ENCODE results near the gene CAB39. TPM values are rescaled to one million over a fixed set of nuclear protein-coding genes. Genes with fewer than 3 reads are reported as not detected.

Gene CAB39
- total and polyA plus RNA-seq, 2 donors (not counting 1 experiment from before 2014, with no cell fraction given): 51.1 to 72.3 TPM

DNA sequence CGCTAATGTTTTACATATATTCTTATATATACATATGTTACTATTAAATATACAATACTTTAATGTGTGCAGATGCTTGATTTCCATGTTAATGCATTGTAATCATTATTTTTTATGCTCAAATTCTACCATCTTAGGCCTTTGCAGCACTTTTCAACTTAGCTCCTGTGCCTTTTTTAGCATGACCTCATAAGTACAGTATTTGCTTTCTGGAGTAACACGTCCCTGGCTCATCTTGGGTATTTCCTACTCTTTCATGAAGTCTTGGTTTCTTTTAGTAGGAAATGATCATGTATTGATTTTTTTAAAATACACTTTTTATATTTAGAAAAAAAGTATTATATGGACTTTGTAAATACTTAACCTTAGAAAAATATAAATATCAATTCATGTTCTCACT lies 36.5 kb downstream of the CAB39 start:
- H3K4me3 ChIP-seq (replicated peaks in 1 of 4; ENCODE audit: control extremely low read depth in 1 of 4, insufficient read depth in 1 of 4, low read depth in 3 of 4, low read length in 4 of 4): no peak overlapping the region
- TF ChIP-seq, protein P1, sequence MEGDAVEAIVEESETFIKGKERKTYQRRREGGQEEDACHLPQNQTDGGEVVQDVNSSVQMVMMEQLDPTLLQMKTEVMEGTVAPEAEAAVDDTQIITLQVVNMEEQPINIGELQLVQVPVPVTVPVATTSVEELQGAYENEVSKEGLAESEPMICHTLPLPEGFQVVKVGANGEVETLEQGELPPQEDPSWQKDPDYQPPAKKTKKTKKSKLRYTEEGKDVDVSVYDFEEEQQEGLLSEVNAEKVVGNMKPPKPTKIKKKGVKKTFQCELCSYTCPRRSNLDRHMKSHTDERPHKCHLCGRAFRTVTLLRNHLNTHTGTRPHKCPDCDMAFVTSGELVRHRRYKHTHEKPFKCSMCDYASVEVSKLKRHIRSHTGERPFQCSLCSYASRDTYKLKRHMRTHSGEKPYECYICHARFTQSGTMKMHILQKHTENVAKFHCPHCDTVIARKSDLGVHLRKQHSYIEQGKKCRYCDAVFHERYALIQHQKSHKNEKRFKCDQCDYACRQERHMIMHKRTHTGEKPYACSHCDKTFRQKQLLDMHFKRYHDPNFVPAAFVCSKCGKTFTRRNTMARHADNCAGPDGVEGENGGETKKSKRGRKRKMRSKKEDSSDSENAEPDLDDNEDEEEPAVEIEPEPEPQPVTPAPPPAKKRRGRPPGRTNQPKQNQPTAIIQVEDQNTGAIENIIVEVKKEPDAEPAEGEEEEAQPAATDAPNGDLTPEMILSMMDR (conservative IDR thresholded peaks at IDR 0.05 in 1 of 2, IDR thresholded peaks at IDR 0.05 in 1 of 2; ENCODE audit: low read depth in 1 of 2, low read length in 2 of 2): no peak
- TF ChIP-seq EZH2 (IDR thresholded peaks at IDR 0.05; ENCODE audit: low read length, missing control alignments): no peak
- DNase-seq (ENCODE audit: low read depth in 2 of 2): peak; percentile 37 to 71
- H3K9ac ChIP-seq (ENCODE audit: insufficient read depth, low read length): no peak overlapping the region
- no peak overlapping the region for H3K27ac ChIP-seq (ENCODE audit: insufficient read depth, low read length)
- H3K27me3 ChIP-seq (ENCODE audit: control insufficient read depth, insufficient read depth, low read length): no peaks in the 10 kb centered on the region
- H3K79me2 ChIP-seq (ENCODE audit: control insufficient read depth, insufficient read depth, low read length): peaks cover 65% of the 10 kb centered on the region
- H4K20me1 ChIP-seq (ENCODE audit: control insufficient read depth, extremely low read depth, insufficient read depth, low read length): no peaks in the 10 kb centered on the region
- H3K36me3 ChIP-seq (ENCODE audit: control insufficient read depth, insufficient read depth, low read length): peaks cover 1% of the 10 kb centered on the region
- no peak overlapping the region for H2AFZ ChIP-seq (ENCODE audit: low read length)
- no peak overlapping the region for H3K4me2 ChIP-seq (ENCODE audit: extremely low read depth, insufficient read depth, low read length)
- H3K9me3 ChIP-seq (ENCODE audit: control insufficient read depth, insufficient read depth, low read depth, low read length): no peaks in the 10 kb centered on the region
- H3K4me1 ChIP-seq (ENCODE audit: control insufficient read depth, extremely low read depth, insufficient read depth, low read length): no peaks in the 10 kb centered on the region

- TF ChIP-seq, protein P1 (conservative IDR thresholded peaks at IDR 0.05 in 1 of 2, IDR thresholded peaks at IDR 0.05 in 1 of 2; ENCODE audit: low read depth in 1 of 2, low read length in 2 of 2): no peak
- no peak for TF ChIP-seq EZH2 (IDR thresholded peaks at IDR 0.05; ENCODE audit: low read length, missing control alignments)
- Histone ChIP-seq H3K4me3 (replicated peaks in 1 of 4; ENCODE audit: control extremely low read depth in 1 of 4, insufficient read depth in 1 of 4, low read depth in 3 of 4, low read length in 4 of 4) (no peak overlapping the region), H2AFZ (ENCODE audit: low read length) (no peak overlapping the region), H3K36me3 (ENCODE audit: control insufficient read depth, insufficient read depth, low read length) (peaks cover 1% of the 10 kb centered on the region), H3K9ac (ENCODE audit: insufficient read depth, low read length) (no peak overlapping the region), H3K79me2 (ENCODE audit: control insufficient read depth, insufficient read depth, low read length) (peaks cover 75% of the 10 kb centered on the region), H3K4me1 (ENCODE audit: control insufficient read depth, extremely low read depth, insufficient read depth, low read length) (no peaks in the 10 kb centered on the region), H4K20me1 (ENCODE audit: control insufficient read depth, extremely low read depth, insufficient read depth, low read length) (no peaks in the 10 kb centered on the region), H3K9me3 (ENCODE audit: control insufficient read depth, insufficient read depth, low read depth, low read length) (no peaks in the 10 kb centered on the region), H3K27ac (ENCODE audit: insufficient read depth, low read length) (no peak overlapping the region), H3K4me2 (ENCODE audit: extremely low read depth, insufficient read depth, low read length) (no peak overlapping the region), H3K27me3 (ENCODE audit: control insufficient read depth, insufficient read depth, low read length) (no peaks in the 10 kb centered on the region)
- DNase-seq (ENCODE audit: low read depth in 2 of 2): peak; percentile 77 to 81
Measured at GRCh38 chr2:230751062-230751461, 38.4 kb downstream of the CAB39 start.

GRCh38 chr2:230754200-230754599 lies 41.6 kb downstream of the CAB39 start:
- H3K9me3 ChIP-seq (ENCODE audit: control insufficient read depth, insufficient read depth, low read depth, low read length): no peaks in the 10 kb centered on the region
- no peaks in the 10 kb centered on the region for H3K36me3 ChIP-seq (ENCODE audit: control insufficient read depth, insufficient read depth, low read length)
- no peak overlapping the region for H2AFZ ChIP-seq (ENCODE audit: low read length)
- H3K27ac ChIP-seq (ENCODE audit: insufficient read depth, low read length): no peak overlapping the region
- no peak overlapping the region for H3K9ac ChIP-seq (ENCODE audit: insufficient read depth, low read length)
- H3K4me3 ChIP-seq (replicated peaks in 1 of 4; ENCODE audit: control extremely low read depth in 1 of 4, insufficient read depth in 1 of 4, low read depth in 3 of 4, low read length in 4 of 4): no peak overlapping the region
- no peaks in the 10 kb centered on the region for H4K20me1 ChIP-seq (ENCODE audit: control insufficient read depth, extremely low read depth, insufficient read depth, low read length)
- TF ChIP-seq, protein P1 (conservative IDR thresholded peaks at IDR 0.05 in 1 of 2, IDR thresholded peaks at IDR 0.05 in 1 of 2; ENCODE audit: low read depth in 1 of 2, low read length in 2 of 2): no peak
- H3K27me3 ChIP-seq (ENCODE audit: control insufficient read depth, insufficient read depth, low read length): no peaks in the 10 kb centered on the region
- H3K79me2 ChIP-seq (ENCODE audit: control insufficient read depth, insufficient read depth, low read length): peaks cover 74% of the 10 kb centered on the region
- no peak overlapping the region for H3K4me2 ChIP-seq (ENCODE audit: extremely low read depth, insufficient read depth, low read length)
- peaks cover 12% of the 10 kb centered on the region for H3K4me1 ChIP-seq (ENCODE audit: control insufficient read depth, extremely low read depth, insufficient read depth, low read length)
- no peak for DNase-seq (ENCODE audit: low read depth in 2 of 2)

All from fibroblast of lung (primary cell).